NCI-H774 (cell line): ENCODE results near the gene NLRP1.
"Not testable (repeated sequence)": the region's sequence is repeated elsewhere in the genome, so short reads cannot be mapped to it uniquely, and the experiment has no call there.

Experiments
- DNase-seq: peaks from one replicate; lab custom pipeline; 2025; lab: John Stamatoyannopoulos, UW

Gene NLRP1

GRCh38 chr17:5587438-5588032 is 3.2 kb upstream of the NLRP1 start:
- DNase-seq: peak; percentile 60

GRCh38 chr17:5585836-5586521 is 1.7 kb upstream of the NLRP1 start:
- no peak for DNase-seq

GRCh38 chr17:5585287-5585794 is 1.0 kb upstream of the NLRP1 start:
- no peak for DNase-seq

GRCh38 chr17:5583426-5584382 is 605 bp downstream of the NLRP1 start:
- no peak for DNase-seq

- no peak for DNase-seq
These were observed 1.8 kb downstream of the NLRP1 start for GRCh38 chr17:5582209-5583185.

GRCh38 chr17:5581655-5582054 is 2.7 kb downstream of the NLRP1 start:
- DNase-seq: no peak

GRCh38 chr17:5580969-5581368 is 3.3 kb downstream of the NLRP1 start:
- DNase-seq: no peak

- no peak for DNase-seq
These were observed 3.9 kb downstream of the NLRP1 start for GRCh38 chr17:5580367-5580766.

GRCh38 chr17:5578768-5579167 is 5.5 kb downstream of the NLRP1 start:
- not testable (repeated sequence) for DNase-seq

- DNase-seq: not testable (repeated sequence)
These were observed 11.3 kb downstream of the NLRP1 start for GRCh38 chr17:5573017-5573416.

GRCh38 chr17:5571281-5571680 is 13.0 kb downstream of the NLRP1 start:
- no peak for DNase-seq

GRCh38 chr17:5565808-5566207 is 18.5 kb downstream of the NLRP1 start:
- no peak for DNase-seq

- DNase-seq: no peak
These were observed 20.9 kb downstream of the NLRP1 start for GRCh38 chr17:5563456-5563855.

GRCh38 chr17:5562661-5563360 is 21.5 kb downstream of the NLRP1 start:
- no peak for DNase-seq

GRCh38 chr17:5561736-5562571 is 22.4 kb downstream of the NLRP1 start:
- DNase-seq: no peak

- no peak for DNase-seq
These were observed 23.8 kb downstream of the NLRP1 start for GRCh38 chr17:5560361-5560988.

- DNase-seq: no peak
These were observed 25.2 kb downstream of the NLRP1 start for GRCh38 chr17:5558815-5559785.

- DNase-seq: no peak
These were observed 26.3 kb downstream of the NLRP1 start for GRCh38 chr17:5557990-5558389.
